ENCODE results near the gene ADAM11. TPM values are rescaled to one million over a fixed set of nuclear protein-coding genes. Genes with fewer than 3 reads are reported as not detected.
"Not testable (repeated sequence)": the region's sequence is repeated elsewhere in the genome, so short reads cannot be mapped to it uniquely, and the experiment has no call there.

Gene ADAM11
- total RNA-seq: under 1 TPM in 1 of 2 donors, not detected in 1; 0.42 TPM
- long read RNA-seq: 0 reads

GRCh38 chr17:44758414-44759085 lies at the start of gene ADAM11:
Gene ADAM11 (plus strand): TSS chr17:44758988. CDS start chr17:44759200, 212 bp downstream.
- DNase-seq (no peak), ATAC-seq (no peak)

GRCh38 chr17:44719444-44719843 lies 39.3 kb upstream of the ADAM11 start:
- DNase-seq: no peak
- intact Hi-C loops (cut with DNase I, micrococcal nuclease): no loop called here
- no peak for ATAC-seq

More at GRCh38 chr17:44758414-44759085, at the start of gene ADAM11:
- intact Hi-C loops (cut with DNase I, micrococcal nuclease): no loop called here

- no peak for ATAC-seq
- intact Hi-C loops (cut with DNase I, micrococcal nuclease): no loop called here
- DNase-seq: no peak
Measured at GRCh38 chr17:44722254-44722653, 36.5 kb upstream of the ADAM11 start.

GRCh38 chr17:44726121-44726520 lies 32.7 kb upstream of the ADAM11 start:
- DNase-seq; intact Hi-C loops (cut with DNase I, micrococcal nuclease); ATAC-seq: not testable (repeated sequence)

- intact Hi-C loops (cut with DNase I, micrococcal nuclease): no loop called here
- DNase-seq (no peak), ATAC-seq (no peak)
Measured at GRCh38 chr17:44733753-44734152, 25.0 kb upstream of the ADAM11 start.

GRCh38 chr17:44734272-44734671 lies 24.5 kb upstream of the ADAM11 start:
- ATAC-seq (no peak), DNase-seq (no peak)
- intact Hi-C loops (cut with DNase I, micrococcal nuclease): no loop called here

GRCh38 chr17:44736551-44737240 lies 22.1 kb upstream of the ADAM11 start:
- intact Hi-C loops (cut with DNase I, micrococcal nuclease): no loop called here
- DNase-seq (no peak), ATAC-seq (no peak)

- ATAC-seq: peak; percentile 99
- DNase-seq: no peak
- intact Hi-C loops (cut with DNase I, micrococcal nuclease): no loop called here
Measured at GRCh38 chr17:44738214-44738906, 20.4 kb upstream of the ADAM11 start.

GRCh38 chr17:44741316-44741715 lies 17.5 kb upstream of the ADAM11 start:
- intact Hi-C loops (cut with DNase I, micrococcal nuclease): no loop called here
- DNase-seq (no peak), ATAC-seq (no peak)

GRCh38 chr17:44745301-44745700 lies 13.5 kb upstream of the ADAM11 start:
- intact Hi-C loops (cut with DNase I, micrococcal nuclease): no loop called here
- DNase-seq (no peak), ATAC-seq (no peak)

- DNase-seq; ATAC-seq; intact Hi-C loops (cut with DNase I, micrococcal nuclease): not testable (repeated sequence)
Measured at GRCh38 chr17:44745738-44746137, 13.1 kb upstream of the ADAM11 start.

- ATAC-seq: no peak
Measured at GRCh38 chr17:44747566-44747965, 11.2 kb upstream of the ADAM11 start.

GRCh38 chr17:44749076-44749979 lies 9.5 kb upstream of the ADAM11 start:
- DNase-seq (no peak), ATAC-seq (no peak)
- intact Hi-C loops (cut with DNase I, micrococcal nuclease): no loop called here

More at GRCh38 chr17:44747566-44747965, 11.2 kb upstream of the ADAM11 start:
- DNase-seq: no peak
- intact Hi-C loops (cut with DNase I, micrococcal nuclease): no loop called here

- DNase-seq: no peak
- no peak for ATAC-seq
- intact Hi-C loops (cut with DNase I, micrococcal nuclease): no loop called here
Measured at GRCh38 chr17:44749980-44750318, 8.8 kb upstream of the ADAM11 start.

- DNase-seq (no peak), ATAC-seq (no peak)
- intact Hi-C loops (cut with DNase I, micrococcal nuclease): no loop called here
Measured at GRCh38 chr17:44751331-44751730, 7.5 kb upstream of the ADAM11 start.

- ATAC-seq (no peak), DNase-seq (no peak)
- intact Hi-C loops (cut with DNase I, micrococcal nuclease): no loop called here
Measured at GRCh38 chr17:44751806-44752205, 7.0 kb upstream of the ADAM11 start.

GRCh38 chr17:44752953-44753861 lies 5.6 kb upstream of the ADAM11 start:
- intact Hi-C loops (cut with DNase I, micrococcal nuclease): no loop called here
- ATAC-seq: no peak
- DNase-seq: no peak

GRCh38 chr17:44754276-44754675 lies 4.5 kb upstream of the ADAM11 start:
- intact Hi-C loops (cut with DNase I, micrococcal nuclease): no loop called here
- ATAC-seq: no peak
- DNase-seq: no peak

Measured in left colon (tissue), 2 donors.